Measurements from ENCODE around the gene SLC6A5.

DNA sequence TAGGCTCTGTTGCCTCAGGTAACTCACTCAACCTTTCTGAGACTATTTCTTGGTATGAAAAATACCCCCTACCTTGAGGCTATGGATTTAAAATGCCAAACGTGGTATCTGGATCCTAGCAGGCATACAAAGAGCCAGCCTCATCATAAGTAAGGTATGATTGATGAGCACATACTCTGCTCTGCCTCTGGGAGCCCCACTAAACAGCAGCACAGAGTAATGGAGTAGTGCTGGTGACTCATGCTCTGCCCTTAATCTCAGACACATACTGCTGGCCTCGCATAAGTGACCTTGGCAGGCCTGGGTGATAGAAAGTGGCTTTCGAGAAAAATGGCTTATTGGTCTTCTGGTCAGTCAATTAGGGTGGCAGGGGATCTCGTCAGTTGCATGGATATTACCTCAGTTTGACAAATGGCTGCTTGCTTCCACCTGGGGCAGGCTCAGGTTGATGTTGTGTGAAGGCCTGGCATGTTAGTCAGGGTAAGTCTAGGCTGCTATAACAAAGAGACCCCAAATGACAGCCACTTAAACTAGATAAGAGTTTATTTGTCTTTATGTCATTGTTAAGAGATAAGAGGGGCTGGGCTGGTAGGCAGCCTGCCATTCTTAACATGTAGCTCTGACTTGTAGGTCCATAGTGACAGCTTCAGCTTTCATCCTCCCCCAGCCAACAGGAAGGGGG is 15.2 kb upstream of the SLC6A5 start:
- TF ChIP-seq GABPA (IDR thresholded peaks at IDR 0.05; ENCODE audit: low read depth) (no peak), EP300 (IDR thresholded peaks at IDR 0.05; ENCODE audit: borderline replicate concordance in 1 of 2, low read depth in 1 of 2, low read length in 1 of 2) (no peak), SIN3A (IDR thresholded peaks at IDR 0.05; ENCODE audit: borderline replicate concordance, low read depth, low read length) (no peak)
- TF ChIP-seq, protein P1, sequence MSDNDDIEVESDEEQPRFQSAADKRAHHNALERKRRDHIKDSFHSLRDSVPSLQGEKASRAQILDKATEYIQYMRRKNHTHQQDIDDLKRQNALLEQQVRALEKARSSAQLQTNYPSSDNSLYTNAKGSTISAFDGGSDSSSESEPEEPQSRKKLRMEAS (IDR thresholded peaks at IDR 0.05; ENCODE audit: low read depth) = no peak
- TF ChIP-seq, protein P2, sequence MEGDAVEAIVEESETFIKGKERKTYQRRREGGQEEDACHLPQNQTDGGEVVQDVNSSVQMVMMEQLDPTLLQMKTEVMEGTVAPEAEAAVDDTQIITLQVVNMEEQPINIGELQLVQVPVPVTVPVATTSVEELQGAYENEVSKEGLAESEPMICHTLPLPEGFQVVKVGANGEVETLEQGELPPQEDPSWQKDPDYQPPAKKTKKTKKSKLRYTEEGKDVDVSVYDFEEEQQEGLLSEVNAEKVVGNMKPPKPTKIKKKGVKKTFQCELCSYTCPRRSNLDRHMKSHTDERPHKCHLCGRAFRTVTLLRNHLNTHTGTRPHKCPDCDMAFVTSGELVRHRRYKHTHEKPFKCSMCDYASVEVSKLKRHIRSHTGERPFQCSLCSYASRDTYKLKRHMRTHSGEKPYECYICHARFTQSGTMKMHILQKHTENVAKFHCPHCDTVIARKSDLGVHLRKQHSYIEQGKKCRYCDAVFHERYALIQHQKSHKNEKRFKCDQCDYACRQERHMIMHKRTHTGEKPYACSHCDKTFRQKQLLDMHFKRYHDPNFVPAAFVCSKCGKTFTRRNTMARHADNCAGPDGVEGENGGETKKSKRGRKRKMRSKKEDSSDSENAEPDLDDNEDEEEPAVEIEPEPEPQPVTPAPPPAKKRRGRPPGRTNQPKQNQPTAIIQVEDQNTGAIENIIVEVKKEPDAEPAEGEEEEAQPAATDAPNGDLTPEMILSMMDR (IDR thresholded peaks at IDR 0.05) = no peak

Data from SK-N-SH (cell line).